Neuronal stem cell (in vitro differentiated cells): ENCODE results near the gene SLC35F4.

Source experiments
- DNase-seq: peaks from one replicate; pipeline ENCODE4 v3.0.0-alpha.2; 2013; ENCODE audit warnings: low spot score
- H2AFZ ChIP-seq: one replicate; pipeline ENCODE4 v1.6.1; 2013; ENCODE audit warnings: mild to moderate bottlenecking, low read length, inconsistent platforms
- H2AK5ac ChIP-seq: 2 replicates; pipeline ENCODE4 v1.6.1; 2013; ENCODE audit warnings: low read depth, mild to moderate bottlenecking, inconsistent platforms, low read length, moderate library complexity, mixed read lengths
- H2BK120ac ChIP-seq: 2 replicates; pipeline ENCODE4 v1.6.1; 2013; ENCODE audit warnings: low read depth, mild to moderate bottlenecking, inconsistent platforms, low read length, moderate library complexity, mixed read lengths
- H2BK12ac ChIP-seq: one replicate; pipeline ENCODE4 v1.6.1; 2013; ENCODE audit warnings: low read length, inconsistent platforms
- H2BK15ac ChIP-seq: 2 replicates; pipeline ENCODE4 v1.6.1; 2013; ENCODE audit warnings: mild to moderate bottlenecking, low read length, inconsistent platforms, mixed read lengths
- H2BK5ac ChIP-seq: one replicate; pipeline ENCODE4 v1.6.1; 2013; ENCODE audit warnings: inconsistent platforms, mild to moderate bottlenecking, low read length, moderate library complexity
- H3K14ac ChIP-seq: one replicate; pipeline ENCODE4 v1.6.1; 2013; ENCODE audit warnings: low read length, inconsistent platforms
- H3K18ac ChIP-seq: 2 replicates; pipeline ENCODE4 v1.6.1; 2013; ENCODE audit warnings: low read length, inconsistent platforms
- H3K23ac ChIP-seq: 2 replicates; pipeline ENCODE4 v1.6.1; 2013; ENCODE audit warnings: low read depth, mild to moderate bottlenecking, mixed read lengths, low read length, inconsistent platforms; ENCODE audit not compliant: poor library complexity
- H3K27ac ChIP-seq: replicated peaks from 3 replicates; pipeline ENCODE4 v1.5.1; 2013; ENCODE audit warnings: low read length, inconsistent platforms
- H3K27me3 ChIP-seq, 3 experiments: 2 replicates each; pipeline ENCODE4 v1.6.1; 2013; ENCODE audit warnings: low read length in 3 of 3, mild to moderate bottlenecking in 2 of 3, inconsistent platforms in 1 of 3, low read depth in 1 of 3, mixed read lengths in 1 of 3, moderate library complexity in 1 of 3; ENCODE audit not compliant: control insufficient read depth in 3 of 3, insufficient read depth in 3 of 3
- H3K36me3 ChIP-seq, 2 donors: replicated peaks in 1 of 2; 2 replicates each; pipeline ENCODE4 v1.6.1; 2013; ENCODE audit warnings: low read length in 2 of 2; ENCODE audit not compliant: control insufficient read depth in 2 of 2, insufficient read depth in 2 of 2
- H3K4ac ChIP-seq: 2 replicates; pipeline ENCODE4 v1.6.1; 2013; ENCODE audit warnings: inconsistent platforms, mild to moderate bottlenecking, low read length, moderate library complexity
- H3K4me1 ChIP-seq, 2 donors: 1 replicate in 1 of 2; 2 replicates in 1 of 2; pipeline ENCODE4 v1.6.1; 2013; ENCODE audit warnings: low read length in 2 of 2, low read depth in 1 of 2; ENCODE audit not compliant: control insufficient read depth in 2 of 2, insufficient read depth in 1 of 2
- H3K4me2 ChIP-seq: one replicate; pipeline ENCODE4 v1.6.1; 2013; ENCODE audit warnings: mild to moderate bottlenecking, low read length, inconsistent platforms; ENCODE audit not compliant: insufficient read depth, poor library complexity, severe bottlenecking
- H3K4me3 ChIP-seq, 2 donors: 2 replicates each; pipeline ENCODE4 v1.5.1; 2013; ENCODE audit warnings: low read length in 2 of 2, mild to moderate bottlenecking in 2 of 2, inconsistent platforms in 1 of 2, moderate library complexity in 1 of 2
- H3K79me1 ChIP-seq: one replicate; pipeline ENCODE4 v1.6.1; 2013; ENCODE audit warnings: low read depth, mild to moderate bottlenecking, inconsistent platforms, low read length, moderate library complexity
- H3K9ac ChIP-seq: one replicate; pipeline ENCODE4 v1.6.1; 2013; ENCODE audit warnings: mild to moderate bottlenecking, low read depth, low read length, inconsistent platforms; ENCODE audit not compliant: poor library complexity
- H3K9me3 ChIP-seq, 2 donors: replicated peaks in 1 of 2; 2 replicates each; pipeline versions ENCODE3 to v1.6.1; 2013; ENCODE audit warnings: low read length in 2 of 2, mild to moderate bottlenecking in 2 of 2, inconsistent platforms in 1 of 2, low read depth in 1 of 2, mixed read lengths in 1 of 2, moderate library complexity in 1 of 2; ENCODE audit not compliant: control insufficient read depth in 2 of 2, insufficient read depth in 1 of 2
- H4K8ac ChIP-seq: one replicate; pipeline ENCODE4 v1.6.1; 2013; ENCODE audit warnings: low read depth, mild to moderate bottlenecking, inconsistent platforms, low read length, moderate library complexity
- H4K91ac ChIP-seq: one replicate; pipeline ENCODE4 v1.6.1; 2013; ENCODE audit warnings: low read length, low read depth, mild to moderate bottlenecking, inconsistent platforms; ENCODE audit not compliant: poor library complexity
- WGBS, 2 donors: extraction: QIAGEN DNeasy Blood & Tissue Kit; methylation state at CpG; one replicate each; pipeline ENCODE4 v1.1.7; 2013; ENCODE audit warnings: missing lambda C conversion rate in 2 of 2, mixed read lengths in 1 of 2; ENCODE audit not compliant: insufficient read length in 2 of 2, insufficient replicate concordance in 1 of 2; ENCODE audit errors: extremely low coverage in 2 of 2; 5-methylcytosine and 5-hydroxymethylcytosine counted together

Gene SLC35F4

GRCh38 chr14:57575482-57575881 lies 290.4 kb downstream of the SLC35F4 start:
- WGBS, 2 donors = no CpG with 5 or more reads among the region's 2 CpGs
- no peak for DNase-seq
- Histone ChIP-seq H3K4me3 (no peak overlapping the region), H3K4ac (no peak overlapping the region), H3K79me1 (no peaks in the 10 kb centered on the region), H2BK120ac (no peak overlapping the region), H3K27me3 (no peaks in the 10 kb centered on the region), H3K36me3 (no peaks in the 10 kb centered on the region), H3K4me1 (peaks cover 0 to 2% of the 10 kb centered on the region in 2 donors), H2BK15ac (no peak overlapping the region), H3K9ac (no peak overlapping the region), H2AK5ac (no peak overlapping the region), H3K4me2 (no peak overlapping the region), H3K23ac (no peak overlapping the region), H2BK5ac (no peak overlapping the region), H3K18ac (no peak overlapping the region), H3K9me3 (no peaks in the 10 kb centered on the region), H2AFZ (no peak overlapping the region), H4K91ac (no peak overlapping the region), H4K8ac (no peak overlapping the region), H3K14ac (no peak overlapping the region), H2BK12ac (no peak overlapping the region), H3K27ac (no peak overlapping the region)

DNA sequence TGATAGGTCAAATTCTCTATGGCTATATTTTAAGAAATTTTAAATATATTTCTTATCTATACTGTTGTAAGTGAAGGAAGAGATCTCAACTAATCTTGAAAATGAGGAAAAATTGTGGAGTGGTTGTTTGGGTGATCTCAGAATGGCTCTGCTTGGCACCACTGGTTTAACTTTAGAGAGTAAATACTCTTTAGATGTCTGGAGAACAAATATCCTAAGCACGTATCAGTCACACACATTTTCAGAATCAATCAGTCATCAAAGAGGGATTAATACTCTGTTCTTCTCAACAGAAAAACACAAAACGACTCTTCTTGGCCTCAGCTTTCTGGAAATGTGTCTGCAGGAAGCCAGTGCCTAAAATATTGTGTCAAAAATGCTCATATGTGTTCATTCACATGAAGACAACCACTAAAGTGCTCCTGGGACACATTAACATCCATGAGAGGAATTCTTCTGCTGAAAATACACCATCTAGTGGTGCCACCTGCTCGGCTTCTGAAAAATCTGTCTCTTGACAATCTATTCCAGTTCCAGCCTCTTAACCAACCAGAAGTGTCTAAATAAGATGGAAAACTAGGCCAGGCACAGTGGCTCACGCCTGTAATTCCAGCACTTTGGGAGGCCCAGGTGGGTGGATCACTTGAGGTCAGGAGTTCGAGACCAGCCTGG lies 291.1 kb downstream of the SLC35F4 start:
- no CpG with 5 or more reads among the region's 5 CpGs for WGBS, 2 donors
- Histone ChIP-seq H2AK5ac (no peak overlapping the region), H3K4me2 (no peak overlapping the region), H3K18ac (no peak overlapping the region), H2BK5ac (no peak overlapping the region), H4K8ac (no peak overlapping the region), H4K91ac (no peak overlapping the region), H2AFZ (no peak overlapping the region), H2BK12ac (no peak overlapping the region), H3K9me3 (no peaks in the 10 kb centered on the region), H3K4ac (no peak overlapping the region), H3K36me3 (no peaks in the 10 kb centered on the region), H3K27me3 (no peaks in the 10 kb centered on the region), H3K14ac (no peak overlapping the region), H3K23ac (no peak overlapping the region), H3K79me1 (no peaks in the 10 kb centered on the region), H2BK120ac (no peak overlapping the region), H3K9ac (no peak overlapping the region), H3K4me1 (peaks cover 0 to 2% of the 10 kb centered on the region in 2 donors), H2BK15ac (no peak overlapping the region), H3K27ac (no peak overlapping the region), H3K4me3 (no peak overlapping the region)
- DNase-seq = no peak

DNA sequence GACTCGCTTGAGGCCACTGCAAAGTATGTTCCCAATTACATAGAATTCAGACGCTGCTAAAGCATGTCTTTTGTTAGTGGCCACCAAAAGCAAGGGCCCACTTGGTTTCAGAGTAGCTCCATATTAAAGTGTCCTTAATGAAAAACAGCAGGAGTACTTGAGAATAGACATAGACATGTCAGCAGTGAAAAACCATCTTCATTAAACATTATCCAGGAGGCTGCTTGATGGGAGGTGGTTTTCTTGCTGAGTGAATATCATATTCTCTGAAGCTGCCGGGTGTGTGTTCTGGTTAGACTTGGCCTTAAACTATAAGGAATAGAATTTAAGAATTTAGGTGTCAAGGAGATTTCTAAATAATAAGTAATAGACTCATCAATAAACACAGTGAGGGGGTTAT lies 292.7 kb downstream of the SLC35F4 start:
- Histone ChIP-seq H3K27ac (no peak overlapping the region), H4K8ac (no peak overlapping the region), H3K27me3 (no peaks in the 10 kb centered on the region), H3K36me3 (no peaks in the 10 kb centered on the region), H3K4ac (no peak overlapping the region), H3K9me3 (no peaks in the 10 kb centered on the region), H3K79me1 (no peaks in the 10 kb centered on the region), H3K18ac (no peak overlapping the region), H3K9ac (no peak overlapping the region), H2BK120ac (no peak overlapping the region), H3K4me2 (no peak overlapping the region), H2AK5ac (no peak overlapping the region), H2BK15ac (no peak overlapping the region), H2BK12ac (no peak overlapping the region), H3K23ac (no peak overlapping the region), H2AFZ (no peak overlapping the region), H2BK5ac (no peak overlapping the region), H3K4me1 (peaks cover 0 to 2% of the 10 kb centered on the region in 2 donors), H3K4me3 (no peak overlapping the region), H4K91ac (no peak overlapping the region), H3K14ac (no peak overlapping the region)
- no CpG with 5 or more reads among the region's 3 CpGs for WGBS, 2 donors
- no peak for DNase-seq

DNA sequence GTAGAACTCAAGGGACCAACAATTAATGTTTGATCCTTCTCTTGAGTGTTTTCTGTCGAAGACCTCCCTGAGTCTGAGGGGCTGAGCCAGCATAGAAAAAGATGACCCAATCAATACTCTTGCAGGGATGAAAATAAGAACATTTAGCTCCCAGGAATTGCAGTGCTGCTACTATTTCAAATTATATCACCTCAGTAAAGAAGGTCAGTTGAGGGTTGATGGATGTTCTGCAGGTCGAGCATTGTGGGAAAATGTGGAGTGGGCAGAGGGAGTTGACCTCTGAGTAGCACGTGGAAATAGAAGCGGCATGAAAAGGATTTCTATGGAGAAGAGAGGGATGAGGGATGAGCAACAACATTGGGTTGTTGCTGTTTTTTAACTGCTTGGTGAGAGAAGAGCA lies 297.3 kb downstream of the SLC35F4 start:
- Histone ChIP-seq H3K79me1 (no peaks in the 10 kb centered on the region), H2AFZ (no peak overlapping the region), H3K27ac (no peak overlapping the region), H3K4ac (no peak overlapping the region), H4K8ac (no peak overlapping the region), H2BK120ac (no peak overlapping the region), H3K36me3 (no peaks in the 10 kb centered on the region), H2AK5ac (no peak overlapping the region), H3K18ac (no peak overlapping the region), H3K27me3 (no peaks in the 10 kb centered on the region), H3K9ac (no peak overlapping the region), H2BK15ac (no peak overlapping the region), H3K14ac (no peak overlapping the region), H3K4me2 (no peak overlapping the region), H2BK12ac (no peak overlapping the region), H3K4me3 (no peak overlapping the region), H3K23ac (no peak overlapping the region), H4K91ac (no peak overlapping the region), H2BK5ac (no peak overlapping the region), H3K9me3 (no peaks in the 10 kb centered on the region), H3K4me1 (no peaks in the 10 kb centered on the region)
- no CpG with 5 or more reads among the region's 4 CpGs for WGBS, 2 donors
- DNase-seq = no peak
